GM21619 (cell line): ENCODE measurements around the gene TMCC1.
A peak's percentile ranks its signal among the peaks of the same experiment; 100 is the strongest.
"Not testable (repeated sequence)": the region's sequence is repeated elsewhere in the genome, so short reads cannot be mapped to it uniquely, and the experiment has no call there.

Experiments
- ATAC-seq: cut with Tn5 transposase; IDR thresholded peaks from one replicate; pipeline ENCODE4 v1.9.1; 2021; ENCODE audit not compliant: unreplicated experiment

TMCC1 gene

DNA sequence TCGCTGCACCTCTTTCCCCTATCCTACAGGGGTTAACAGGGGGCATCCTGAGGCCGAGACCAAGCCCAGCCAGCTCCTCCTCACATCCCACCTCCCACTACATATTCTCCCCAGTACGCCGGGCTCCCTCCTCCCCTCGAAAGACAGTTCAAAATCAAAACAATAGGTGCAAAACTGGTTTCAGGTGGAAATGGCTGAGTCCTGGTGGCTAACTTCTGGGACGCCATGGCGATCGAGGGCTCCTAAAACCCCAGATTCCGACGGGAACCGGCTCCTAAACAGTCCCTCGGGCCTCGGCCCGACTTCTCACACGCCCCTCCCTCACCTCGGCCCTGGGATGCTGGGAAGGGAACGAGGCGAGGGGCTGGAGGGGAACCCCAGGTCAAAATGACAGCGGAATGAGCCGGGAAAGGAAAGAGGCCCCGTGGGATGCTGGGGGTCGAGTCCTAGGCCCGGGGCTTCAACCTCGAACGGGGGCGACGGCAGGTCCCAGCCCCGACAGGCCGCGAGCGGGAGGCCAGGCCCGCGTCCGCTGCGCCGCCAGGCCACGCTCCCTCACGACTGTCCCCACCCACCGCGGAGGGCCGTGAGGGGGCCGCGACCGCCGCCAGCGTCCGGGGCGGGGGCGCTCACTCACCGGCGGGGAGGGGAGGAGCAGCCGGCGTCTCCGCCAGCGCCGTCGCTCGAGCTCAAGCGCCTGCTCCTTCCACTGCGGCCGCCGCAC lies 492 bp downstream of the TMCC1 start:
- peak; percentile 66 for ATAC-seq

- ATAC-seq = no peak
These were observed 1.0 kb downstream of the TMCC1 start for GRCh38 chr3:129892486-129892856.

- ATAC-seq = no peak
These were observed 2.6 kb downstream of the TMCC1 start for GRCh38 chr3:129890891-129891290.

DNA sequence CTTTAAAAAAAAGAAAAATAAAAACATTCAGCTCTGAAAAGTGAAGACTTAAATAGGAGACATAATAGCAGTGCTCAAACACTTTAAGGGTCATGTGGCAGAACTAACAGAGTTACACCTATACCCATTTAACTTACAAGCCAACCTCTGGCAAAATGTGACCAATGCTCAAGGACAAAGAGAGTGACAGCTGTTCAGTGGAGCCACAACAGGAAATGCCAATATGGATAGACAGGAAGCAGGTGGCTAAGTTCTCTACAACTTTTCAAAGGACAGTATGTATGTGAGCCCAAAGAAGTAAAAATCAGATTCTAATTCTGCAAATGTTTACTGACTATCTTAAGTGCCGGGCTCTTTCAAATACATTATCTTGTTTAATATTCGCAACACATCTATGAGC lies 3.4 kb downstream of the TMCC1 start:
- no peak for ATAC-seq

DNA sequence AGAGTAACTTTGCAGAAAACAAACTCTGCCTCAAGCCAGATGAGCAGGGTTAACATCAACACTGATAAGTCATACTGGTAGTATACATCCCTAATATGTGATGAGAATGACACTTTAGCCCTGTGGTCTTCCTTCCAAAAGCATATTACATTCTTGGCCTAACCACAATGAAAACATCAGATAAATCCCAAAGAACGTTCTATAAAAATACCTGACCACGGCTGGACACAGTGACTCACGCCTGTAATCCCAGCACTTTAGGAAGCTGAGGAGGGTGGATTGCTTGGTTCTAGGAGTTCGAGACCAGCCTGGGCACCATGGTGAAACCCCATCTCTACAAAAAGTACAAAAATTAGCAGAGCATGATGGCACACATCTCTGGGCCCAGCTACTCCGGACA lies 4.7 kb downstream of the TMCC1 start:
- ATAC-seq = no peak

DNA sequence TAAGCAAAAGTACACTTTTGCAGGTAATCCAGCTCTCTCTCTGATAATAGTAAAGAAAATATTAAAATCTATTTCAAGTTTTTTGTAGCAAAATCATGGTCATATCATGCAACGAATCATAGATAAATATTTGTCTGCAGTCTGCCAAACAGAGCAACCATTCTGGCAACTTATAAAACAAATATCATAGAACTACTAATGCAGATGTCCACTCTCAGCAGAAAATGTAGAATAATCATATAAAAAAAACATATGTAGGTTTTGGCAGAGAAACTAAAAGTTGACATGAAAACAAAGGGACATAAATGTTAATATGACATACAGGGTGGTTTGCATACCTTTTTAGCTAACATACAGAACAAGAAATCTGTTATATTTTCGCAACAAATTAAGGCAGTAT lies 12.2 kb downstream of the TMCC1 start:
- ATAC-seq = no peak

- no peak for ATAC-seq
These were observed 15.2 kb downstream of the TMCC1 start for GRCh38 chr3:129878355-129878754.

DNA sequence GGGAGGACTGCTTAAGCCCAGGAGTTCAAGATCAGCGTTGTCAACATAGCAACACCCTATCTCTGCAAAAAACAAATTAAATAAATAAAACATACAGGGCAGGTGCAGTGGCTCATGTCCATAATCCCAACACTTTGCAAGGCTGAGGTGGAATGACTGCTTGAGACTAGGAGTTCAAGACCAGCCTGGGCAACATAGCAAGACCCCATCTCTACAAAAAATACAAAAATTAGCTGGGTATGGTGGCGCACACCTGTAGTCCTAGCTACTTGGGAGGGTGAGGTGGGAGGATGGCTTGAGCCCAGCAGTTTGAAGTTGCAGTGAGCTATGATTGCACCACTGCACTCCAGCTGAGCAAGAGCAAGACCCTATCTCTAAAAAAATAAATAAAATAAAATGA lies 19.0 kb downstream of the TMCC1 start:
- not testable (repeated sequence) for ATAC-seq

GRCh38 chr3:129868912-129869311 lies 24.6 kb downstream of the TMCC1 start:
- no peak for ATAC-seq

DNA sequence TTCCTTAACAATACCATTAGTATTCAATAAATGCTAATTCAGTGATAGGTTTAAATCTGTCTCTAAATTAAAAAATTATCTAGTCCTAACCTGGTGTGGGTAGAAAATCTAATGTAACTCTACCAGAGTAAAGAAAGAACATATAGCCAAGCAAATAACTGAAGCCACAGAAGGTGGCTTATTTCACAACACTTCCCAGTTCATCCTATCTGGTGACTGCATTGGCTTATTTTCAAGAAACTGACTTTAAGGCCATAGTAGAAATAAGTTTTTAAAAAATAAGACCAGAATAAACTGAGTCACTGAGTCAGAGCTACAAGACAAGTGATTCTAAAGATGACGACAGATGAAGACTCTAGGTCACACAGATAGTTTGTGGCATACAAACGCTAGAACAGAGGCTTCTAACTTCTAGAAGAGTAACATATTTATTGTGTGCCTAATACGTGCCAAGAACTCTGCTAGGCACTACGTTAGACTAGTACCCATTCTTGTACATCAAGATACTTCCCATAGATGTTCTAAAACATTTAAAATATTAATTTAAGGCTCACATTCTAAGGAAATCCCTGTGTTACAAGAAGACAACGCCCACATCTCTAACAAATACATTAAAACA lies 25.9 kb downstream of the TMCC1 start:
- no peak for ATAC-seq

- no peak for ATAC-seq
These were observed 27.7 kb downstream of the TMCC1 start for GRCh38 chr3:129865806-129866205.

DNA sequence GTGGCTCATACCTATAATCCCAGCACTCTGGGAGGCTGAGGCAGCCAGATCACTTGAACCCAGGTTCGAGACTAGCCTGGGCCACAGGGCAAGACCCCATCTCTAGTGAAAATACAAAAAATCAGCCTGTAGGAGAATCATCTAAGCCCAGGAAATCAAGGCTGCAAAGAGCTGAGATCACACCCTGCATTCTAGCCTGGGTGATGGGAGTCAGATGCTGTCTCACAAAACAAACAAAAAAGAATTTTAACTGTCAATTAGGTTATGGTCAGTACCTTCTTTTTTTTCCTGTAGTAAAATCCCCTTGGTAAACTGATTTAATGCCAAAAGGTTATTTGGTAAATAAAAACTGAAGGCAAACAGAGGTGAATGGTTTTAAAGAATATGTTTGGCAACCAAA lies 29.0 kb downstream of the TMCC1 start:
- no peak for ATAC-seq

GRCh38 chr3:129859272-129859671 lies 34.2 kb downstream of the TMCC1 start:
- ATAC-seq = no peak

- ATAC-seq = no peak
These were observed 35.6 kb downstream of the TMCC1 start for GRCh38 chr3:129857899-129858298.

DNA sequence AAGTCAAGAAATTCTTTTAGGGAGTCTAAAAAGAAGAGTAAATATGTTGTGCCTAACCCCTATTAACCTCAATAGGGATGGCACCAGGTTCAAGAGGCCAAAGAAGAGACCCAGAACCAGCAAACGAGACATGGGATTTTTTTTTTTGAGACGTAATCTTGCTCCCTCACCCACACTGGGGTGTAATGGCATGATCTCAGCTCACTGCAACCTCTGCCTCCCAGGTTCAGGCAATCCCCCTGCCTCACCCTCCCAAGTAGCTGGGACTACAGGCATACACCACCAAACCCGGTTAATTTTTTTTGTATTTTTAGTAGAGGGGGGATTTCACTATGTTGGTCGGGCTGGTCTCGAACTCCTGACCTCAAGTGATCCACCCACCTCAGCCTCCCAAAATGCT lies 36.7 kb downstream of the TMCC1 start:
- ATAC-seq = not testable (repeated sequence)

DNA sequence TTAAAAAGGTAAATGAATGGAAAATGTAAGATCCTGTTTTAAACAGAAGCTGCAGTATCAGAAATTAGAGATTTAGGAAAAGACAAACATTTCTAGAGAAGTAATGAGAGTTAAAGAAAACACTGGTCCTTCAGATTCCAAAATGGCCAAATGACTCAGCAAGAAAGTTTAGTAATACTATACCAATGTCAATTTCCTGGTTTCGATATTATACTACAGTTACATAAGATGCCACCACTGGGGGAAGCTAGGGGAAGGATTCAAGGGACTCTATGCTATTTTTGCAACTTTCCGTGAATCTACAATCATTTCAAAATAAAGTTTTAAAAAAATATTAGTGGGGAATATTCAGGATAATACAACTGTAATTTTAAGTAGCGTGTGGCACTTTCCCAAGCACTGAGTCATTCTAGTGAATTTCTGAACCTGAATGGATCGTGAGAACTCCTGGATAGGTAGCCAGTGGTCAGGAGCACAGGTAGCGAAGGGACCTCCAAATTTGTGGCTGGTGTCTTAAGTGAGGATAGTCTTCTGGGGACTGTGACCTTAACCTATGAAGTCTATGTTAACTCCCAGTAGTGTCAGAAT lies 37.6 kb downstream of the TMCC1 start:
- no peak for ATAC-seq

GRCh38 chr3:129855170-129855831 lies 38.2 kb downstream of the TMCC1 start:
- ATAC-seq = no peak

DNA sequence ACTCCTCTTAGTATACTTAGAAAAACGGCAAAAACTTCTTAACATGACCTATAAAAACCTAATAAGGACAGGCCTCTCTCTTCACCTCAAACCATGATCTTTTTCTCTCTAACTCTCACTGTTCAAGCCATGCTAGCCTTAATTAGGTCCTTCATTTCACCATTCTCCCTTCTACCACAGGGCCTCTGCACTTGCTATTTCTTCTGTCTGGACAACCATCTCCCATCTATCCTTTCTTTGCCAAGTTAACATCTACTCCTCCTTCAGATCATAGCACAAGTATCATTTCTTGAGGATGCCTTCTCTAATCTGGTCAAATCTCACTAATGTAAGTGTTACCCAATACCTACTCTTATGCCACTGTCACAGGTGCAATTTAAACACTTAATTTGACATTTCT lies 39.1 kb downstream of the TMCC1 start:
- no peak for ATAC-seq

DNA sequence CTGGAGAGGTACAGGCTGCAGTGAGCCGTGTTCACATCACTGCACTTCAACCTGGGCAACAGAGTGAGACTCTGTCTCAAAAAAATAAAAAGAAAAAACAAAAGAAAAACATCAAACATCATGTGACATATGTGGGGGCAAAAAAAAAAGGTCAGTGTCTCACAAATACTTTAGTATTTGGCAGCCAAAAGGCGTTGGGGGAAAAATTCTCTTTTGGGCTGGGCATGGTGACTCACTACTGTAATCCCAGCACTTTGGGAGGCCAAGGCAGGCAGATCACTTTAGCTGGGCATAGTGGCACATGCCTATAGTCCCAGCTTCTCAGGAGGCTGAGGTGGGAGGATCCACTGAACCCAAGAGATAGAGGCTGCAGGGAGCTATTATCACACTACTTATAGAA lies 47.6 kb downstream of the TMCC1 start:
- ATAC-seq = no peak

DNA sequence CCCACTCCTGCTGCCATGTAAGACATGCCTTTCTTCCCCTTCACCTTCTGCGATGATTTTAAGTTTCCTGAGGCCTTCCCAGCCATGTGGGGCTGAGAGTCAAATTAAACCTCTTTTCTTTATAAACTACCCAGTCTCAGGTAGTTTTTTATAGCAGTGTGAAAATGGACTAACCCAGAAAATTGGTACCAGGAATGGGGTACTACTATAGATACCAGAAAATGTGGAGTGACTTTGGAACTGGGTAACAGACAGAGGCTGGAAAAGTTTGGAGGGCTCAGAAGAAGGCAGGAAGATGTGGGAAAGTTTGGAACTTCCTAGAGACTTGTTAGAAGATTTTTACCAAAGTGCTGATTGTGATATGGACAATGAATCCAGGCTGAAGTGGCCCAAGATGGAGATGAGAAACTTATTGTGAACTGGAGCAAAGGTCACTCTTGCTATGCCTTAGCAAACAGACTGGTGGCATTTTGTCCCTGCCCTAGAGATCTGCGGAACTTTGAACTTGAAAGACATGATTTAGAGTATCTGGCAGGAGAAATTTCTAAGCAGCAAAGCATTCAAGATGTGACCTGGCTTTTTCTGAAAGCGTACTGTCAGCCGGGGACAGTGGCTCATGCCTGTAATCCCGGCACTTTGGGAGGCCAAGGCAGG lies 52.7 kb downstream of the TMCC1 start:
- ATAC-seq = no peak

- ATAC-seq = no peak
These were observed 55.4 kb downstream of the TMCC1 start for GRCh38 chr3:129838086-129838485.
